Fibroblast of the conjunctiva (primary cell): ENCODE results near the gene PRKG1.

Experiments used
- DNase-seq: peaks from one replicate; pipeline ENCODE4 v3.0.0-alpha.2; 2010; ENCODE audit warnings: low read depth

PRKG1 gene

GRCh38 chr10:51760864-51761640 lies 686.8 kb downstream of the PRKG1 start:
- DNase-seq: no peak

- no peak for DNase-seq
These were observed 689.5 kb downstream of the PRKG1 start for GRCh38 chr10:51763746-51764145.

GRCh38 chr10:51765284-51765971 lies 691.1 kb downstream of the PRKG1 start:
- no peak for DNase-seq

GRCh38 chr10:51766423-51767102 lies 692.3 kb downstream of the PRKG1 start:
- DNase-seq: no peak

- DNase-seq: no peak
These were observed 692.9 kb downstream of the PRKG1 start for GRCh38 chr10:51767103-51767763.

GRCh38 chr10:51768886-51769465 lies 694.7 kb downstream of the PRKG1 start:
- no peak for DNase-seq

- peak; percentile 9 for DNase-seq
These were observed 696.4 kb downstream of the PRKG1 start for GRCh38 chr10:51770709-51771108.

- no peak for DNase-seq
These were observed 698.1 kb downstream of the PRKG1 start for GRCh38 chr10:51772387-51772786.

GRCh38 chr10:51773681-51774080 lies 699.4 kb downstream of the PRKG1 start:
- no peak for DNase-seq

- DNase-seq: no peak
These were observed 709.7 kb downstream of the PRKG1 start for GRCh38 chr10:51783941-51784340.

GRCh38 chr10:51786016-51786683 lies 711.9 kb downstream of the PRKG1 start:
- no peak for DNase-seq

- no peak for DNase-seq
These were observed 712.4 kb downstream of the PRKG1 start for GRCh38 chr10:51786684-51787035.

GRCh38 chr10:51788273-51788672 lies 714.0 kb downstream of the PRKG1 start:
- DNase-seq: no peak

- DNase-seq: no peak
These were observed 714.8 kb downstream of the PRKG1 start for GRCh38 chr10:51789118-51789517.

- DNase-seq: no peak
These were observed 715.6 kb downstream of the PRKG1 start for GRCh38 chr10:51789903-51790302.

- no peak for DNase-seq
These were observed 718.4 kb downstream of the PRKG1 start for GRCh38 chr10:51792678-51793077.

GRCh38 chr10:51800121-51800520 lies 725.8 kb downstream of the PRKG1 start:
- no peak for DNase-seq

GRCh38 chr10:51800725-51801424 lies 726.6 kb downstream of the PRKG1 start:
- no peak for DNase-seq

GRCh38 chr10:51802030-51802429 lies 727.7 kb downstream of the PRKG1 start:
- no peak for DNase-seq

- DNase-seq: no peak
These were observed 730.6 kb downstream of the PRKG1 start for GRCh38 chr10:51804866-51805265.
